ENCODE data around the gene RGS6. TPM values are rescaled to one million over a fixed set of nuclear protein-coding genes. Genes with fewer than 3 reads are reported as not detected.

RGS6 gene
- polyA plus RNA-seq, 3 donors: not detected

DNA sequence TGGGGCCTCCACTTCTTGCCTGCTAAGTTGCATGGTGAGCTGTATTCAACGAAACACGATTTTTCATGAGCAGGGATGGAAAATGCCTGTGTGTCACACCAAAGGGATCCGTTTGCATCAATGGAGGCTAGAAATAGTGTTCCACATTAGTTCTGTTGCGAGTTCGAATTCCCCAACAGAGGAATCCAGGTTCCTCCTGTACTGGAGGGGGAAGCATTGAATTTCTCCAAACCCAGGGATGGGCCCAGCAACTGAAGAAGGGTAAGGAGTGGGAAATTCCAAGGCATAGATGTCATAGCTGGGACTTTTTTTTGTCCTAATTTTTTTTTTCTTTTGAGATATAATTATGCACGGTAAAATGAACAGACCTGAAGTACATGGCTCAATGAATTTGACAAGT is 625.4 kb downstream of the RGS6 start:
- WGBS (ENCODE audit: insufficient coverage): 100% methylated on average over 3 of the region's 6 CpGs
- H3K36me3 Mint-ChIP-seq: no peaks in the 10 kb centered on the region
- Histone ChIP-seq H3K27ac (ENCODE audit: low read depth in 1 of 2, low read length in 2 of 2) (no peak overlapping the region), H4K20me1 (ENCODE audit: insufficient read depth, low read length) (no peaks in the 10 kb centered on the region), H3K9me3 (replicated peaks in 1 of 2; ENCODE audit: control insufficient read depth in 1 of 2, insufficient read depth in 1 of 2, low read length in 2 of 2) (no peaks in the 10 kb centered on the region), H2AFZ (ENCODE audit: insufficient read depth, low read depth, low read length, poor library complexity, severe bottlenecking) (no peak overlapping the region), H3K4me3 (replicated peaks in 1 of 3; ENCODE audit: low read depth in 2 of 3, low read length in 3 of 3) (no peak overlapping the region), H3K4me2 (replicated peaks; ENCODE audit: extremely low read depth, low read length, poor library complexity, severe bottlenecking) (no peak overlapping the region), H3K9ac (ENCODE audit: insufficient read depth, low read length, poor library complexity, severe bottlenecking) (no peak overlapping the region), H3K36me3 (replicated peaks in 1 of 2; ENCODE audit: control insufficient read depth in 1 of 2, insufficient read depth in 2 of 2, low read length in 2 of 2) (no peaks in the 10 kb centered on the region), H3K4me1 (ENCODE audit: control insufficient read depth in 1 of 2, insufficient read depth in 2 of 2, low read length in 2 of 2) (no peaks in the 10 kb centered on the region), H3K79me2 (ENCODE audit: insufficient read depth, low read length) (no peaks in the 10 kb centered on the region), H3K27me3 (ENCODE audit: control insufficient read depth in 2 of 2, insufficient read depth in 2 of 2, low read length in 2 of 2) (peaks cover 4 to 28% of the 10 kb centered on the region in 2 donors)
- H3K27ac Mint-ChIP-seq: no peak overlapping the region
- intact Hi-C loops (cut with micrococcal nuclease): no loop called here
- peaks cover 25 to 49% (median 37%) of the 10 kb centered on the region in 3 donors for H3K27me3 Mint-ChIP-seq (ENCODE audit: low read depth in 3 of 3)
- no peaks in the 10 kb centered on the region for H3K4me1 Mint-ChIP-seq
- TF ChIP-seq, protein P1, sequence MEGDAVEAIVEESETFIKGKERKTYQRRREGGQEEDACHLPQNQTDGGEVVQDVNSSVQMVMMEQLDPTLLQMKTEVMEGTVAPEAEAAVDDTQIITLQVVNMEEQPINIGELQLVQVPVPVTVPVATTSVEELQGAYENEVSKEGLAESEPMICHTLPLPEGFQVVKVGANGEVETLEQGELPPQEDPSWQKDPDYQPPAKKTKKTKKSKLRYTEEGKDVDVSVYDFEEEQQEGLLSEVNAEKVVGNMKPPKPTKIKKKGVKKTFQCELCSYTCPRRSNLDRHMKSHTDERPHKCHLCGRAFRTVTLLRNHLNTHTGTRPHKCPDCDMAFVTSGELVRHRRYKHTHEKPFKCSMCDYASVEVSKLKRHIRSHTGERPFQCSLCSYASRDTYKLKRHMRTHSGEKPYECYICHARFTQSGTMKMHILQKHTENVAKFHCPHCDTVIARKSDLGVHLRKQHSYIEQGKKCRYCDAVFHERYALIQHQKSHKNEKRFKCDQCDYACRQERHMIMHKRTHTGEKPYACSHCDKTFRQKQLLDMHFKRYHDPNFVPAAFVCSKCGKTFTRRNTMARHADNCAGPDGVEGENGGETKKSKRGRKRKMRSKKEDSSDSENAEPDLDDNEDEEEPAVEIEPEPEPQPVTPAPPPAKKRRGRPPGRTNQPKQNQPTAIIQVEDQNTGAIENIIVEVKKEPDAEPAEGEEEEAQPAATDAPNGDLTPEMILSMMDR (IDR thresholded peaks at IDR 0.05): no peak
- no peak overlapping the region for H3K4me3 Mint-ChIP-seq
- H3K9me3 Mint-ChIP-seq: peaks cover 0 to 2% (median 0%) of the 10 kb centered on the region in 7 donors
- no peak for DNase-seq

DNA sequence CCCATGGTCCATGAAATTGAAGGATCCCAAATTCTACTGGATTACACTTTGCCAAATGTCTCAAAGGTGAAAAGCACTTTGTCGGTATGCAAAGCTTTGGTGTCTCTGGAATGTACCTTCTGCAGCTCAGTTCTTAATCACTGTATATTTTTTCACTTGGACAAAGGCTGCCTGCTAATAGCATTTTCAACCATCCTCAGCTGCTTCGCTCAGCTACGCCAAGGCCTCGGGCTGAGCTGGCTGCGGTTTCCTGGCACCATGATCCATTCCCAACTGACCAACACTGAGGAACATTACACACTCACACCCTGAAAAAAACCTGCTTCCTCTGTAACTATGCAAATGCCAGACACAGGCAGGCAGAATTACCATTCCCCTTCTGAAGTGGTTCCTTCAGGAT is 626.5 kb downstream of the RGS6 start:
- no peaks in the 10 kb centered on the region for H3K4me1 ChIP-seq (ENCODE audit: control insufficient read depth in 1 of 2, insufficient read depth in 2 of 2, low read length in 2 of 2)
- 76% methylated on average over 4 of the region's 5 CpGs for WGBS (ENCODE audit: insufficient coverage)
- Mint-ChIP-seq H3K27me3 (ENCODE audit: low read depth in 3 of 3) (peaks cover 24 to 45% (median 34%) of the 10 kb centered on the region in 3 donors), H3K4me1 (no peaks in the 10 kb centered on the region), H3K9me3 (peaks cover 0 to 2% (median 0%) of the 10 kb centered on the region in 7 donors), H3K36me3 (no peaks in the 10 kb centered on the region), H3K27ac (no peak overlapping the region), H3K4me3 (peak overlapping the region in 1 of 2 donors; percentile 52)
- no peaks in the 10 kb centered on the region for H4K20me1 ChIP-seq (ENCODE audit: insufficient read depth, low read length)
- no peak overlapping the region for H3K4me3 ChIP-seq (replicated peaks in 1 of 3; ENCODE audit: low read depth in 2 of 3, low read length in 3 of 3)
- intact Hi-C loops (cut with micrococcal nuclease): no loop called here
- H3K27ac ChIP-seq (ENCODE audit: low read depth in 1 of 2, low read length in 2 of 2): no peak overlapping the region
- H2AFZ ChIP-seq (ENCODE audit: insufficient read depth, low read depth, low read length, poor library complexity, severe bottlenecking): no peak overlapping the region
- TF ChIP-seq, protein P1 (IDR thresholded peaks at IDR 0.05): no peak
- no peaks in the 10 kb centered on the region for H3K79me2 ChIP-seq (ENCODE audit: insufficient read depth, low read length)
- H3K4me2 ChIP-seq (replicated peaks; ENCODE audit: extremely low read depth, low read length, poor library complexity, severe bottlenecking): no peak overlapping the region
- H3K9ac ChIP-seq (ENCODE audit: insufficient read depth, low read length, poor library complexity, severe bottlenecking): no peak overlapping the region
- no peaks in the 10 kb centered on the region for H3K36me3 ChIP-seq (replicated peaks in 1 of 2; ENCODE audit: control insufficient read depth in 1 of 2, insufficient read depth in 2 of 2, low read length in 2 of 2)
- no peak for DNase-seq
- H3K9me3 ChIP-seq (replicated peaks in 1 of 2; ENCODE audit: control insufficient read depth in 1 of 2, insufficient read depth in 1 of 2, low read length in 2 of 2): no peaks in the 10 kb centered on the region
- peaks cover 0 to 28% of the 10 kb centered on the region in 2 donors for H3K27me3 ChIP-seq (ENCODE audit: control insufficient read depth in 2 of 2, insufficient read depth in 2 of 2, low read length in 2 of 2)
